Measurements from ENCODE around the gene KCNJ11.

The KCNJ11 gene

DNA sequence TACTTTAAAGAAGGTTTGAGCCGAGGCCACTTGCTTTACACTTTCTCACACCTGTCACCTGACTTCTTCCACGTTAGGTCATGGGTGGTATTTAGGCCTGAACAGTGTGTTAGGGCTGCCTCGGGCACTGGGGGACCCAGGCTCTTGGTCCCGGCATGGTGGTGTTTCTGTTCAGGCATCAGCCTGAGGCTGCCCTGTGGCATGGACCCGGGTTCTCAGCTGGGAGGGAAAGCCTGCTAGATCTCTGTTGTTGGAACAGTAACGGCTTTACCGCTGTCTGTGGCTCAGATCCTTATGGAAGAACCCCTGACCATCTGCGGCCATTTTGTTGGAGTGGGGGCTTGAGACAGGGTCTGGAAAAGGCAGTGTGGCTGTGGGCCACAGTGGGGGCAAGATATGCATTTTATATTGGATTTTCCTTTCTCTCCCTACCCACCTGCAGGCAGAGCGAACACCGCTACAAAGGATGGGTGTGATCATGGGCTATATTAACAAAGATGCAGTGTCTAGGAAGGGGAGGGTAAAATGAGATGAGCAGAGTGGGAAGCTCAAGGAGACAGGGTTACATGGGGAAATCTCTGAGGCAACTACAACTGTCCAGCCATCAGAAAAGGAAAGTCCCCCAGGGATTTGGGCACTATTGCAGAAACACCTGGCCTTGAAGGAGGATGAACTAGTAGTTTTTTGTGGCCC lies 1.6 kb upstream of the KCNJ11 start:
- DNase-seq (ENCODE audit: low read depth): no peak

DNA sequence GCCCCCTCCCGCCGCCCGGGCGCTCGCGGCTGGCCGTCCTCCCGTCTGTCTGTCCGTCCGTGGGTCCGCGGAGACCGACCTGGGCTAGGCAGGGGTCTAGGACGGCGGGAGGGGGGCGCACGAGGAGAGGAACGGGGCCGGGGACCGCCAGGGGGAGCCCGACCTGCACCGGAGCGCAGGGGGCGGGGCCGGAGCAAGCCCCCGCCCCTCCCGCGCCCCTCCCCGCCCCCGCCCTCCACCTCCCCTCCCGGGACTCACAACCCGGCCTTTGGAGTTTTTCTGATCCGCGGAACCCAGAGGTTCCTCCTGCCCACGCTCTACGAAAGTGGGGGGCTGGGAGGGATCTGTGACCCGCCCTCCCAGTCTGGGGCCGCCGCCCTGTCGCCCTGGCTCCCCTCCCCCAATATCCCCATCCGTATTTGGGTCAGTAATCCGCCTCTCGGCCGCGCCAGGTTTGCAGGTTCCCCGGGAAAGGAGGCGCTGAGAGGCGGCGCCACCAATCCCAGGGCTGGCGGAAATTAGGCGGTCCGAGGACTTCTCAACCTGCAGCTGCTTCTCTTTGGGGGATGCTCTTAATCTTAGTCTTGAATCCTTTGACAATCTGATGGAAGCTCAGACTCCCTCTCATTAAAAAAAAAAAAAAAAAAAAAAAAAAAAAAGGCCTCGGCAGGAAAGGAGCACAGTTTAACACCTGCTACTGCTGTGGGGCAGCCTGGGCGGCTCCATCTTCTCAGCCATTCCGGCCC lies 925 bp upstream of the KCNJ11 start:
- peak; percentile 72 for DNase-seq (ENCODE audit: low read depth)

DNA sequence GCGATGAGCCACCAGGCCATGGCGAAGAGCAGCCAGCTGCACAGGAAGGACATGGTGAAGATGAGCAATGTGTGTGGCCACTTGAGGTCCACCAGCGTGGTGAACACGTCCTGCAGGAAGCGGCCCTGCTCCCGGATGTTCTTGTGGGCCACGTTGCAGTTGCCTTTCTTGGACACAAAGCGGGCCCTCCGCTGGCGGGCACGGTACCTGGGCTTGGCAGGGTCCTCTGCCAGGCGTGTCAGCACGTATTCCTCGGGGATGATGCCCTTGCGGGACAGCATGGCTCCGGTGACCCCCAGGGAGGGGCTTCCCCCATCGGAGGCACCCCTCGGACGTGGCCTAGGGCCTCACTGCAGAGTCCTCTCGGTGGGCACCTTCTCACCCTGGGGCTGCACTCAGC lies 648 bp downstream of the KCNJ11 start:
- no peak for DNase-seq (ENCODE audit: low read depth)

DNA sequence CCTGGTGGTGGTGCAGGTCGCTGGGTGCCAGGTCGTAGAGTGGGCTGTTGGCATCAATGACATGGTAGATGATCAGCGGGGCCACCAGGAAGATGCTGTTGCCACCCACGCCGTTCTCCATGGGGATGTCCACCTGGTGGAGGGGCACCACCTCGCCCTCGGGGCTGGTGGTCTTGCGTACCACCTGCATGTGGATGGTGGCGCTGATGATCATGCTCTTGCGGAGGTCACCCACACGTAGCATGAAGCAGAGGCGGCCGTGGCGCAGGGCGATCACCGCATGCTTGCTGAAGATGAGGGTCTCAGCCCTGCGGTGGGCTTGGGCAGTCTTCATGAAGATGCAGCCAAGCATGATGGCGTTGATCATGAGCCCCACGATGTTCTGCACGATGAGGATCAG lies 1.2 kb downstream of the KCNJ11 start:
- no peak for DNase-seq (ENCODE audit: low read depth)

DNA sequence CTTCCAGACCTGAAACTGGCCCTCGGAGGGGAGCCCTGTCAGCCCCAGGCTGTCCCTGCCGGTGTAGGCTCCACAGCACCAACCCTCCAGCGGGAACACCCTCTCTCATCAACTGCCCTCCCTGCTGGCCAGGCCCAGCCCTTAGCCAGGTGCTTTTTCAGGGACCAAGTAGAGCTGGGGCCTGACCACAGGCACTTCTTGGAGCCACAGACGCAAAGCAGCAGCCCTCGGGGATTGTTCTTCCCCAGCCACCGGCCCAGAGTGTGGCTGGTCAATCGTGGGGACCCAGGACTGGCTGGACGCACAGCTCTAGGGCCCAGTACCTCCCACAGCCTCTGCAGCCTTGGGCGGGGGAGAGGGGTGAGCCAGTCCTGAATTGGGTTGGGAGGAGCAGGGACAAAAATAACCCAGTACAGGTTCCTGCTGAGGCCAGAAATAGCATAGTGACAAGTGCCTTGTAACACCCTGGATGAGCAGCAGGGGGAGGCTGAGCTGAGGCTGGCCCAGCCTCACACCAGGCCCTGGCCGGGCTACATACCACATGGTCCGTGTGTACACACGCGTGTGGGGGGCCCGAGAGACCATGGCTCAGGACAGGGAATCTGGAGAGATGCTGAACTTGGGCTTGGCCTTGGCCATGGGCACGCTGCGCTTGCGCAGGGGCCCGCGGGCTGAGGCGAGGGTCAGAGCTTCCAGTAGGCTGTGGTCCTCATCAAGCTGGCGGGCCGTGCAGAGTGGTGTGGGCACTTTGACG lies 2.0 kb downstream of the KCNJ11 start:
- DNase-seq (ENCODE audit: low read depth): no peak

DNA sequence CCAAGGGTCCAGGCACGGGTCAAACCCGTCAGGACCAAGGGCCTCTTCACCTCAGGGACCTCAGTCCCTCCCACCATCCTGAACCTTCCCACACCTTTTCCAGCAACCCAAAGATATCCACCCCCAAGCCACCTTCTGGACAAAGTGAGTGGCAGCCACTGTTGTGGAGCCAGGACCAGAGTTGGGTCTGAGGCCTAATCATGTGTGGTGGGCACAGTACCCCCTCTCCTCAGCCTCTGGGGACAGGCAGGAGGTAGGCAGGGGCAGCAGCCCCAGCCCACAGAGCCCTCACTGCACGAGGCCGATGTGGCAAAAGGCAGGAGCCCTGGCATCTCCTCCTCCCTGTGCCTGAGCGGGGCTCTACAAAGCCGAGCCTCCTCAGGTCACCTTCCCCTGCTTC lies 2.5 kb downstream of the KCNJ11 start:
- DNase-seq (ENCODE audit: low read depth): no peak

DNA sequence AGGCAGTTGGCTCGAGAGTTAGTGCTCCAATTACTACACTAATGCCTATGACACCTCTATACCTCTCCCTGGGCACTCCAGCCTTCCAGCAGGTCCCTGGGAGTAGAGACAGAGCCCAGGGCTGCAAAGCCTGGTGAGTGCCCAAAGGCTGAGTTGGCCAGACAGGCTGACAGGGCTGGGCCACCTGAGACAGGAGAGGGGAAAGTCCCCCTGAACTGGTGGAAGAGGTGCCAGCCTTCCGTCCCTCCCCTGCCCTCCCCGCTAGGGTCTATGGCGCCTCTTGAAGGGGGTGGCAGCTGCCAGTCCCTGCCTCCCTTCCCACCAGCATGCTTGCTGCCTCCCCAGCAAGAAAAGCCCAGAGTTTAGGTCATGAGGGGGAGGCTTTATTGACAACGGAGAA lies 3.0 kb downstream of the KCNJ11 start:
- no peak for DNase-seq (ENCODE audit: low read depth)

DNA sequence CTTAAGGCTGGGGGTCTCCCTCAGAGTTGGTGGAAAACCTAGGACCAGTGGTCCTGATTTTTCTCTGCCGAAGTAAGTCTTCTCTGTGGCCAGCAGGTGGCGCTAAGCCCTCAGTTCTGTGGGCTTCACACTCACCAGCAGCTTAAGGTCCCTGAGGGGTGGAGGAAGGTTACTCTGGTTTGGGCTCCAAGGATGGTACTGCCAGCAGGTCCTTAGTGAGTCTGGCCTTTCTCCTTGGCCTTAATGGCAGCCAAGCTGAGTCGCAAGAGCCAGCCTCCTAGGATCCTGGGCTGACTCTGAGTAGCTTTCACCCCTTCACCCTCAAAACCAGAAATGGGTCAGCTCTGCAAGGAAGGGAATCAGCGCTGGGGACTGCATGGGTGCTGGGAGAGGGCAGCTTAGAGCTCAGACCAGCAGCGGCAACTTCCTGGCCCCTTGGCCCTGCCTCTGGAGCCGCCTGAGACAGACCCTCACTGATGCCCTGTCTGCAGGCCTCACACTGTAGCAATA lies 4.4 kb downstream of the KCNJ11 start:
- DNase-seq (ENCODE audit: low read depth): peak; percentile 60

DNA sequence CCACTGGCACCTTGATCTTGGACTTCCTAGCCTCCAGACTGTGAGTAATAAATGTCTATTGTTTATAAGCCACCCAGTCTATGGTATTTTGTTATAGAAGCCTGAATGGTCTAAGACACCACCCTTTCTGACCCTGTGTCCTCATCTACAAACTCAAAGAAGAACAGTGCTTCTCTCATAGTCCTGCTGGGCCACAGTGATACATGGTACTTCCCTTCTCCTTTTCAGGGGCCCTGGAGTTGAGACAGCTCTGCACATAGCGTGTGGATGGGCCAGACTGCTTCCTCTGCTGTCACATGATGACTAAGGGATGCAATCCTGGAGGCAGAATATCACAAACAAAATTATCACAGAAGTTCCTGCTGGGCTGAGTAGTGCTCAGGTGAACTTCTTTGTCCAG lies 5.0 kb downstream of the KCNJ11 start:
- DNase-seq (ENCODE audit: low read depth): no peak

DNA sequence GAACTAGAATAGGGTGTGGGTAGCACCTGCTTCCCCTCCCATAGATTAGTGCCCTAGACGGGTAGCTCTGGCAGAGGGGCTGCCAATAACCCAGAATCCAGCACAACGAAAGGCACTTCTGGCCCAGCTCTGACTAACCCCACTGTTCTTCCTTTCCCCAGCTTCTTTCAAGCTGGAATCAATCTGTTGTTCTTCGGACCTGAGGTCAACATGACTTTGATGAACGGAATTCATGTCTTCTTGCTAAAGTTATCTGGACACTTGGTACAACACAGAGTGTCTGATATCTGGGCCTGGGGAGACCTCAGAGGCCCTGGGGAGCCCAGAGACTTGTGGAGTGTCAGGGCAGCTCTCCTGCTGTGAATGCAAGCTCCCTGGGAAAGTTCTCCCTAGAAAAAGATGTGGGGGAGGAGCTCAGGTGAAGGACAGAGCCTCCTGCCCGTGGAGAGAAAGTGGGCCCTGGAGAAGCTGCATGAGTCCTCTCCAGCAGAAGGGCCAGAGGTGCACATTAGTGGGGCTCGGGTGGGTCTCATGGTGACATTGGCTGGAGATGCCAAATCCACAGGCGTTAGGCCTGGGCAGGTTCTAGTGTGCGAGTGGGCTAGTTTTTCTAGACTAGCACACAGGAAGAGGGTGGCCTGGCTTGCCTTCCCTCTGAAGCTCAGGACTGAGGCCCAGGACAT lies 6.3 kb downstream of the KCNJ11 start:
- no peak for DNase-seq (ENCODE audit: low read depth)

DNA sequence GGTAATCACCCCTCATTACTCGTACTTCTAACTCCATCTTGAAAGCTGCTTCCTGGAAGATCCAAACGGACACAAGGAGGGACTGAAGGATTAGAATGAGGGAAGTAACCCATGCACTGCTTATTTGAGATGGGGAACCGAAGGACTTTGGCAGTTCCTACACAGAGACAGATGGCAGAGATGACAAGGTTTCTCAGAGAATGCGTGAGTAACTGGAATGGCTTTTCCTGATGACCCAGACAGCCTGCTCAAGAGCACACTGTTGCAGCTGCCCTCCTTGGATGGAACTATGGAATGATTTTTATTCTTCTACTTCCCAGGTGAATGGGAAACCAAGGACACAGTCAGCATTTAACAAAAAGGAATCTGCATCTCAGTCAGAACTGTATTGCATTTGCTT lies 7.3 kb downstream of the KCNJ11 start:
- DNase-seq (ENCODE audit: low read depth): no peak

DNA sequence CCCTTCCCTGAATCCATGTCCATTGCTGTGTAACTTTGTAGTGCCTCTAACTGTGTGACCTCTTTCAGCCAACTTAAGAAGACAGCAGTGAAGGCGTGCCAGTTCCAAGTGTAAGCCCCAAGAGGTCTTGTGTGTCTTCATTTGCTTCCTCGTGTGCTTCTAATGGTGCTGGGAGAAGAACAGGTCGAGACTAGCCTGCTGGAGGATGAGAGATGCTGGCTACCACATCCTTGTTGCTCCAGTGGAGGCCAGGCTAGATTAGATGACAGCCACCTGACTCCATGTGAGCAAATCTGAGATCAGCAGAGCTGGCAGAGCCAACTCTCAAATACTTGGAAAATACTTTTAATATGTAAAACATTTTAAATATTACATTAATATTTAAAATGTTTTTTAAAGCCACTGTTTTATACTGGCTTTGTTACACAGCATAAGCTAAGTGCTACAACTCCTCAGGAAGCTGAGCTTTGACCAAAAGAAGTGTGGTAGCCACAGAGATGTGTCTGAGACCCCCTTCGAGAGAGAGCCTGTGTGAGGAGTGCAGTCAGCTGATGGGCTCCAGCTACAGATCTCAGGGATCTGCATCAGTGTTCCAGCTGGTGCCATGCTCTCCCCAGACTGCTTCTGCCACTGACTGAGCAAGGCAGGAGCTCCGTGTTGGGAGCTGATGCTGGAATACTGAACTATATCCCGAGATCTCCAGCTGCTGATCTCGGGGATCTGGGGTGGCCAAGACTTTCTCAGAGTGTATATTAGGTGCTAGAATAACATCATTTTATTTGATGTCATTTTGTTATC lies 8.9 kb downstream of the KCNJ11 start:
- no peak for DNase-seq (ENCODE audit: low read depth)

DNA sequence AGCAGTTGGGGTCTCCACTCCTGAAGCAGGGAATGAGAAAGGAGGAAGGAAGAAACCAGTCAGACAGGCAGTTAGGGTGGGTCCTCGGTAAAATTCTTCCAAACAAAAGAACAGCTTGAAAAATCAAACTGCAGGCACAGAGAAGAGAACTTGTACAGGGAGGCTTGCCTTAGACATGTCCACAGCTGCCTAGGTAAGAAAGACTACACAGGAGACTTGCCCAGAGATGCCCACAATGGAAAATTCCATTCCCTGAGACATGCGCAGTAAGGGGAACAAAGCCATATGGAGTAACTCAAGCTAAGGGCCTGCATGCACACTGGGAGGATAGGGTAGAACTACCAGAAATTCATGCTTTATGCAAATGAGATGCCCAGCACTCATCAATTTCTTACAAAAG lies 9.8 kb downstream of the KCNJ11 start:
- DNase-seq (ENCODE audit: low read depth): no peak

DNA sequence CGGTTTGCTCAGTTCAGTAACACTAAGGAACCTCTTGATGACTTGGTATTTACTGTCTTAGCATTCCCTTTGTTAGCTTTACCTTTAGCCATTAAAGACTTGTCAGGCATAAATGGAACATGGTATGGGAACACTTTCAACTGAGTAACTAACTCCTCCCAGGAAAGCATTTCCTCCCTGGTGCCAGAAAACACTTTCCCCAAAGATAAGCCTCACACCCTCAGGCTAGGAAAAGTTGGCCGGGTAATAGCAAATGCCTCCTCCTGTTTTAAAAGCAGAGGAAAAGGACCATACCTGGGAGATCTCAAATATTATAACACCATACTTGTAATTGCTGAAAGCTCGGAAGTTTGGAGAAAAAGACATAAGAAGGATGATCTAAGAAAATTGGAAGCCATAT lies 12.0 kb downstream of the KCNJ11 start:
- no peak for DNase-seq (ENCODE audit: low read depth)

DNA sequence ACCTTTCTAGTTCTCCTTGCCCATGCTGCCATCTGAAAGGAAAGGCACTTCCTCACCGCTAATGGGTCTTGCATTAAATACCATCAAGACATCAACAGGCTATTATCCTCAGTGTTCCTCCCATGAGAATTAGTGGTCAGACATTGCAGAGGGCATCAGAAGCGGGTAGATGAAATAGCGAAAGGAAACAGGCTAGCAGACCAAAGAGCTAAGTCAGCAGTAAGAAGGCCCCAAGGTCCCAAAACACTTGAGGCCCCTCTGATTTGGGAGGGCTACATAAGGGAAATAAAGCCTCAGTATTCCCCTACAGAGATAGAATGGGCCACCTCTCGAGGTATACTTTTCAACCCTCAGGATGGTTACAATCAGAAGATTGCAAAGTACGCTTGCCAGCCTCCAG lies 12.9 kb downstream of the KCNJ11 start:
- no peak for DNase-seq (ENCODE audit: low read depth)

DNA sequence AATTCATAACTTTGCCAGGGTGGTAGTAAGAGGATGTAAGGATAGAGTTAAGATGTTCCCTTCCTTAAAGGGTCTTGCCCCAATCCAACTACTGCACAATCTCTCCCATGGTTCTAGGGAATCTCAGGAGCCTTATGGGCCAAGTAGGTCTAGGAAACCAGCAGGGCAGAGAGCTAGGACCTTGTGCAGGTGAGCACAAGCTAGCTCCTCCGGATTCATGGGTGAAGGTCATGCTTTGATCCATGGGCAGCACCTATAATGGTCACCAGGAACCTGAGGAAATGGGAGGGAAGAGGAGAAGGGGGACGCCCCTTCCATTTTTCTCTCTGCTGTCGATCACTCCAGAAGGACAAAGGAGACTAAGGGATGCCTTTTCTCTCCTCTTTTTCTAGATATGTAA lies 16.8 kb downstream of the KCNJ11 start:
- DNase-seq (ENCODE audit: low read depth): no peak

DNA sequence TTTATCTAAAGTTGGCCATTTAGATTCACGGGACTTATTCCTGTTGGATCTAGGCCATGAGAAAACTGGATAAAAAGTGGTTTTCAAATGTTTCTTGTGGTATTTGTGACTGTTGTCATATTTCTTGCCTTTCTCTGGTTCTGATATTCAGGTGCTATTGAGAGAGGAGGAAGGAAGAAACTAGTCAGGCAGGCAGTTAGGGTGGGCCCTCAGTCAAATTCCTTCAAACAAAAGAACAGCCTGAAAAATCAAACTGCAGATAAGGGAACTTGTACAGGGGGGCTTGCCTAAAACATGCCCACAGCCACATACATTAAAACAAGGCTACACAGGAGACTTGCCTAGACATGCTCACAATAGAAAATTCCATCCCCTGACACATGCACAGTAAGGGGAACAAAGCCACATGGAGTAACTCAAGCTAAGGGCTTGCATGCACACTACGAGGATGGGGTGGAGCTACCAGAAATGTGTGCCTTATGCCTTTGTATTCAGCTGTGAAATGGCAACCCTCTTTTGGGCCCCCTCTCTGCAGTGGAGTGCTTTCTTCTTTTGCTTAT lies 18.7 kb downstream of the KCNJ11 start:
- DNase-seq (ENCODE audit: low read depth): no peak

DNA sequence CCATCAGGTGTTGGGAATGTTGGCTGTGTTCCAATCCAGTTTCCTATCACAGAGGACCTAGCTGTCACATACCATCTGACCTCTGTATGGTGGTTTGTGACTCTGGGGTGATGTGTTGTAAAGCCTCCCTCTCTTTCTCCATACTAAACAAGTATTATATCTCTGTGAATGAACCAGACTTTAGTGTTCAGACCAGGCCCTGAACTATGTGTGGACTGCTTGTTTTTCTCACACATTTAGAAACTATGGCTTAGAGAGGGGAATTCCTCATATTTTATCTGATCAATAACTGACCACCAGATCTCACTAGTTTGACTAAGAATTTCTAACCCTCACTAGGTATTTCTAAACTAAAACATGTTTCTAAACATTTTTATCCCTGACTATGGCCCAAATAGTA lies 19.4 kb downstream of the KCNJ11 start:
- no peak for DNase-seq (ENCODE audit: low read depth)

DNA sequence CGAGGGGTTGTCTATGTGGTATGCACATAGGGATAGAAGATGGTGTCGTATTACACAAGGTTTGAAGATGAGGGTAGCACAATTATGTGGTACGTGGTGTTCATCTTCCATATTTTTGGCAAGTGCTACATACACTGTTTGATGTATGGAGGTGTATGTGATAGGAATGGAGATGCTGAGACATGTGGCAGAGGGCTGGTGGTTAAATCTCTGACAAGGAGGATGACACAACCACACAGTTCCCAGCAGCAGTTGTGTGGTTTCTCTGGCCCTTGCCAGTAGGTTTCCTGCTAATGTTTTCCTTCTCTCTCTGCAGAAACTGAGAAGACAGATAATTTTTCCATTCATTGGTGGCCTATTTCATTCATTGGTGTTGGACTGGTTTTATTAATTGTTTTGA lies 19.9 kb downstream of the KCNJ11 start:
- DNase-seq (ENCODE audit: low read depth): no peak

DNA sequence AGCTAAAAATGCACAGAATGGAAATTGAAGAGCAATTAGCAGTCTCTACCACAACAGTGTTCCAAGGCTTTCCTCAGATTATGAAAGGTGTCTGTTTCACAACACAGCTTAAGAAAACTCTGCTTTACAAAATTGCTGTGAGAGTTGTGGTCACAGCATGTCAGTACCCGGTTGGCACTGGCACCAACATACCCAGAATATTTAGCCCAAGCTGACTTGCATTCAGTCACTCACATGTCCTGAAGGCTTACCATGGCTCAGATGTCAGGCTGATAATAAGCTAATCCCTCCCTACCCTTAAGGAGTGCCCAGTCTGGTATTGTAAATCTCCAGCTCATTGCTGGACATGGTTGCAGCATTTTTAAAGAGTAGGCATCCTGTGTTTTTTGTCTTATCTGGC lies 22.0 kb downstream of the KCNJ11 start:
- DNase-seq (ENCODE audit: low read depth): no peak

DNA sequence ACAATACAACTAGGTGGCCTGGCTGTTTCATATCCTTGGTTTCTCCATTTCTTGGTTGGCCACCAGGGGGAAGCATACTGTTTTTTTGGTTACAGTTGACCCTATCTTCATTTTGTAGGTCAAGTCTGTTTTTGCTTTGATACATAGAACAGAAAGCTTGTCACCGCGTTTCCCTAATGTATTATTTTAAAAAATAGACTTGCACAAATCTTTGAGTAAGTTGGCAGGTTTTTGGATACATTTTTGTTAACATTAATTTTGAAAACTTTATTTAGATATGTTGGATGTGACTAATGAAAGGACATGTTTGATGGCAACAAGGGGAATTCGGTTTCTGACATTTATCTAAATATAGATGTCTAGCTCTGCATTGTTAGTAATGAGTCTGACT lies 33.9 kb downstream of the KCNJ11 start:
- no peak for DNase-seq (ENCODE audit: low read depth)
